Measurements from ENCODE around the gene SLC23A1. TPM values are rescaled to one million over a fixed set of nuclear protein-coding genes. Genes with fewer than 3 reads are reported as not detected.
A peak's percentile ranks its signal among the peaks of the same experiment; 100 is the strongest.

SLC23A1 gene
- total RNA-seq, 4 donors from 2014 or later: not detected

GRCh38 chr5:139401546-139401945 lies 18.4 kb upstream of the SLC23A1 start:
- no peak for ATAC-seq
- no peaks in the 10 kb centered on the region for H3K36me3 ChIP-seq
- peaks cover 24 to 29% of the 10 kb centered on the region in 2 donors for H3K4me1 ChIP-seq
- H3K4me3 ChIP-seq: no peak overlapping the region
- DNase-seq: peak in 1 of 2 donors; percentile 13
- no peaks in the 10 kb centered on the region for H3K9me3 ChIP-seq
- in situ Hi-C loops (cut with MboI; ENCODE audit: low sequenced_read_pairs in 4 of 4): no loop called here
- TF ChIP-seq, protein P1, sequence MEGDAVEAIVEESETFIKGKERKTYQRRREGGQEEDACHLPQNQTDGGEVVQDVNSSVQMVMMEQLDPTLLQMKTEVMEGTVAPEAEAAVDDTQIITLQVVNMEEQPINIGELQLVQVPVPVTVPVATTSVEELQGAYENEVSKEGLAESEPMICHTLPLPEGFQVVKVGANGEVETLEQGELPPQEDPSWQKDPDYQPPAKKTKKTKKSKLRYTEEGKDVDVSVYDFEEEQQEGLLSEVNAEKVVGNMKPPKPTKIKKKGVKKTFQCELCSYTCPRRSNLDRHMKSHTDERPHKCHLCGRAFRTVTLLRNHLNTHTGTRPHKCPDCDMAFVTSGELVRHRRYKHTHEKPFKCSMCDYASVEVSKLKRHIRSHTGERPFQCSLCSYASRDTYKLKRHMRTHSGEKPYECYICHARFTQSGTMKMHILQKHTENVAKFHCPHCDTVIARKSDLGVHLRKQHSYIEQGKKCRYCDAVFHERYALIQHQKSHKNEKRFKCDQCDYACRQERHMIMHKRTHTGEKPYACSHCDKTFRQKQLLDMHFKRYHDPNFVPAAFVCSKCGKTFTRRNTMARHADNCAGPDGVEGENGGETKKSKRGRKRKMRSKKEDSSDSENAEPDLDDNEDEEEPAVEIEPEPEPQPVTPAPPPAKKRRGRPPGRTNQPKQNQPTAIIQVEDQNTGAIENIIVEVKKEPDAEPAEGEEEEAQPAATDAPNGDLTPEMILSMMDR (IDR thresholded peaks at IDR 0.05 in 4 of 5, conservative IDR thresholded peaks at IDR 0.05 in 1 of 5): no peak
- TF ChIP-seq POLR2A (IDR thresholded peaks at IDR 0.05): no peak
- peak overlapping the region in 2 of 4 donors; percentile 13 to 94 for H3K27ac ChIP-seq
- intact Hi-C loops (cut with DNase I; ENCODE audit: low total_unique reads): no loop called here
- no peaks in the 10 kb centered on the region for H3K27me3 ChIP-seq

GRCh38 chr5:139399501-139400121 lies 16.5 kb upstream of the SLC23A1 start:
- intact Hi-C loops (cut with DNase I; ENCODE audit: low total_unique reads): no loop called here
- Histone ChIP-seq H3K9me3 (no peaks in the 10 kb centered on the region), H3K4me1 (peaks cover 38 to 43% of the 10 kb centered on the region in 2 donors), H3K27me3 (no peaks in the 10 kb centered on the region), H3K4me3 (no peak overlapping the region), H3K27ac (peak overlapping the region in 3 of 4 donors; percentile 24 to 41 (median 29)), H3K36me3 (no peaks in the 10 kb centered on the region)
- DNase-seq (no peak), ATAC-seq (no peak)
- in situ Hi-C loops (cut with MboI; ENCODE audit: low sequenced_read_pairs in 4 of 4): no loop called here
- no peak for TF ChIP-seq POLR2A (IDR thresholded peaks at IDR 0.05)
- TF ChIP-seq, protein P1 (IDR thresholded peaks at IDR 0.05 in 4 of 5, conservative IDR thresholded peaks at IDR 0.05 in 1 of 5): no peak

GRCh38 chr5:139397921-139398320 lies 14.8 kb upstream of the SLC23A1 start:
- intact Hi-C loops (cut with DNase I; ENCODE audit: low total_unique reads): no loop called here
- in situ Hi-C loops (cut with MboI; ENCODE audit: low sequenced_read_pairs in 4 of 4): no loop called here
- Histone ChIP-seq H3K27me3 (no peaks in the 10 kb centered on the region), H3K9me3 (no peaks in the 10 kb centered on the region), H3K4me1 (peaks cover 32 to 33% of the 10 kb centered on the region in 2 donors), H3K36me3 (no peaks in the 10 kb centered on the region), H3K27ac (peak overlapping the region; percentile 99 to 100 (median 100)), H3K4me3 (no peak overlapping the region)
- no peak for DNase-seq
- no peak for TF ChIP-seq POLR2A (IDR thresholded peaks at IDR 0.05)
- TF ChIP-seq, protein P1 (IDR thresholded peaks at IDR 0.05 in 4 of 5, conservative IDR thresholded peaks at IDR 0.05 in 1 of 5): no peak
- no peak for ATAC-seq

- intact Hi-C loops (cut with DNase I; ENCODE audit: low total_unique reads): no loop called here
- no peaks in the 10 kb centered on the region for H3K9me3 ChIP-seq
- no peak for DNase-seq
- H3K27me3 ChIP-seq: no peaks in the 10 kb centered on the region
- H3K36me3 ChIP-seq: no peaks in the 10 kb centered on the region
- ATAC-seq: no peak
- in situ Hi-C loops (cut with MboI; ENCODE audit: low sequenced_read_pairs in 4 of 4): no loop called here
- H3K27ac ChIP-seq: peak overlapping the region; percentile 99 to 100 (median 100)
- peaks cover 31 to 38% of the 10 kb centered on the region in 2 donors for H3K4me1 ChIP-seq
- peak overlapping the region in 1 of 4 donors; percentile 73 for H3K4me3 ChIP-seq
- TF ChIP-seq, protein P1 (IDR thresholded peaks at IDR 0.05 in 4 of 5, conservative IDR thresholded peaks at IDR 0.05 in 1 of 5): no peak
- no peak for TF ChIP-seq POLR2A (IDR thresholded peaks at IDR 0.05)
Observed at GRCh38 chr5:139396691-139397090, 13.6 kb upstream of the SLC23A1 start.
